GM18498 (cell line): ENCODE results near the gene GRXCR1.

ENCODE experiments used
- ATAC-seq: cut with Tn5 transposase; IDR thresholded peaks from one replicate; pipeline ENCODE4 v1.9.1; 2021; ENCODE audit warnings: mild to moderate bottlenecking, moderate library complexity; ENCODE audit not compliant: unreplicated experiment

GRXCR1 gene

GRCh38 chr4:42892413-42892812 is at the start of gene GRXCR1:
Gene GRXCR1, plus strand, starts transcription at chr4:42892713. Its CDS starts 554 bp downstream, at chr4:42893267.
- no peak for ATAC-seq

DNA sequence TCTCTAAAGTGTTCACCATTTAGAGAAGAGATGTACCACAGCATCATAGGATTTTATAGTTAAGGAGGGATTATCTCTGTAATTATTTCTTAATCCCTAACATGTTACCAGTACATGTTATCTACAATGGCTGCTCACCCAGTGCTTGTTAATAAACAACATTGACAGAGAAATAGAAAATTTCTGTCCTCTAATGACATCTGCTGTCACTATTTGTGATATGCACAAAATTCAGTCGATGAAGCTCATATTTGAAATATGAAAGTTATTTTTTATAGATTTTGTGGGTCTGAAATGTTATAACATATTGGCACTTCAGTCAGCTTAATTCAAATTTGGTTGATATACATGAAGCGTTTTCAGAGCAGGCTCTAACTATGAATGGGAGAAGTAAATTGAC is 48.8 kb upstream of the GRXCR1 start:
- no peak for ATAC-seq

GRCh38 chr4:42844422-42845070 is 48.0 kb upstream of the GRXCR1 start:
- ATAC-seq = no peak

DNA sequence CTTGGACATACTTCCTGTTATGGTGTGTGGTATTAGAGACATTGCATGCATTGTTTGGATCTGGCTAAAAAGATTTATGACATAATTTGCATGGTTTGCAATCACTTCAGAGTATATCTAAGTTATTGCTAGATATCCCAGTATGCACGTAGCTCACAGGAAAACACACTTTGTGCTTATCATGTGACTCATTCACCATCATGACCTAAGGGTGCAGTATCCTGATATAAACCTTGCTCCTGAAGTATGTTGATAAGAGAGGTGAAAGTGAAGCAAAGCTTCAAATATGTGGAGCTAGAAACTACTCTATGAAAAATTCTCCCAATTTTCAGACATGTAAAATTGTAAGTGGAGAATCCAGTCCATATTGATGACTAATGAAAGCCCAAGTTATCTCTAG is 46.9 kb upstream of the GRXCR1 start:
- ATAC-seq = no peak

DNA sequence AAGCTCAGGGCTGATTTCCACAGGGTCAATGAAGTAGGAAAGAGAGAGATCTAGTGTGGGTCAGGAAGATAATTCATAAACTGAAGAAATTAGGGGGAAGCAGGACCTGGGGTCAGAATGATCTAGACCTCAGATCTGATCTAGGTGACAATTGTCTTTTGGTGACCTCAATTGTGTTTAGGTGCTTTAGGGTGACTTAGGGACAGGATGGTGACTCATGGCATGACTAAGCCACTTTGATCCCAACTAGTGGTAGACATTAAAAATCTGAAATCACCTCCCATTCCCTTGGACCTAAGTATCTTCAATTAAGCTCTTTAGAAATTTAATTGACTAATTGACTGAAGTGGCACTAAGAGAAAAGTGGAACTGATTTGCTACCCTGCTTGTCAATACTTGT is 36.7 kb upstream of the GRXCR1 start:
- no peak for ATAC-seq

DNA sequence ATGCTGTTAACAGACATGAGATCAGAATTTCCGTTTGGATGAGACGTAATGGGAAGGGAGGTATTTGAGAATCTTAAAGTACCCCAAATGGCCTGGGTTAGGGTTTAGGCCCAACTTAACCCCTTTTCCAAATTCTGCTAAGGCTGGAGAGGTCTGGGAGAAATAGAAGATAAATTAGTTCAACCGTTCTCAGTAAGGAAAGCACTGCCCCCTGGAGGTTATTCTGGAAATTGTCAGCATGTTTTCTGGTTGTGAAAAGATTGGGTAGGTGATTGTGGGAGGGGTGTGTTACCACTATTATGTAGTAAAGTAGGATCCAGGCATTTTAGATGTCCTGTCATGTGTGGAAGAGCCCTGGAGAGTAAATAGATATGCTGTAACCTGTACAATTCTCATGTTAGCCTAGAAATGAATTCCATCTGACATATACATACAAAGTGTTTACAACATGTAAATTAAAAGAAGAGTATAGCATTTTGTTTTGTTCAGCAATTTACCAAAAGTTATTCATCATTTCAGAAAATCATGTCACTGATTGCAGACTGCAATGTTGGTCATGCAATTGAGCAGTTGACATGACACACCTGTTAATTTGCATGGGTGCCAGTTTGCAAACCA is 26.8 kb upstream of the GRXCR1 start:
- no peak for ATAC-seq

GRCh38 chr4:42871261-42871660 is 21.3 kb upstream of the GRXCR1 start:
- no peak for ATAC-seq

GRCh38 chr4:42871671-42872290 is 20.7 kb upstream of the GRXCR1 start:
- ATAC-seq = no peak

- no peak for ATAC-seq
These were observed 13.7 kb upstream of the GRXCR1 start for GRCh38 chr4:42878863-42879262.

- no peak for ATAC-seq
These were observed 11.3 kb upstream of the GRXCR1 start for GRCh38 chr4:42881253-42881652.

DNA sequence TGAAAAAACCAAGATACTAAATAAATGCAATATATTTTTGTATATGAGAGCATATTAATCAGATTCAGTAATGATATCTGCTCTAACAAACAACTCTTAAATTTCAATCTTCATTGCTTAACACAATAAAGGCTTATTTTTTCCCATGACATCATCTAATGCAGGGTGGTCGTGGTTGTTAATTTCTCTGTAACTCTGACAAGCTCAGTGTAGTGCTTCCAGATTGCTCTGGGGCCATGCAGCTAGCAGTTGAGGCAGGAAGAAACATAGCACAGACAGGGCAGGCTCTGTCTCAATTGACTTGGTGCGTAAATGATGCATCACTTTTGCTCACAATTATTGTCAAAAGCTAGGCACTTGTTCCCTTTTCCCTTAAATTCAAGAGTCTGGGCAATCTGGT is 869 bp upstream of the GRXCR1 start:
- no peak for ATAC-seq

DNA sequence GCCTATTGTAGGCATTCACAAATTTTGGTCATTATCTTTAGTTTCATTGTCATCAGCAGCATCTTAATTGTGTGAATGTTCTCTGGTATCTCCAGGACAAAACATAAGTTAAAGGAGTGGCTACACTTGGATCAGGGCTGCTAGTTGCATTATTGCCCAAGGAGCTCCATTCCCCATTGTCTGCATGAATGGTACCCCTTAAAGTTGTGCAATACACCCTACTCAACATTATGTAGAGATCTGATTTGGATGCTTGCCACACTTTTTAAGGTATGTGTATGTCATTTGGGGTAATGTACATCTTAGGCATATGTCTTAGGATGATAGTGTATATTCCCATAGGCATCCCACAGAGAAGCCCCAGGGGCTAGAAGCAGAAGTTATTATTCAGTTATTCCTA is 2.9 kb downstream of the GRXCR1 start:
- no peak for ATAC-seq

DNA sequence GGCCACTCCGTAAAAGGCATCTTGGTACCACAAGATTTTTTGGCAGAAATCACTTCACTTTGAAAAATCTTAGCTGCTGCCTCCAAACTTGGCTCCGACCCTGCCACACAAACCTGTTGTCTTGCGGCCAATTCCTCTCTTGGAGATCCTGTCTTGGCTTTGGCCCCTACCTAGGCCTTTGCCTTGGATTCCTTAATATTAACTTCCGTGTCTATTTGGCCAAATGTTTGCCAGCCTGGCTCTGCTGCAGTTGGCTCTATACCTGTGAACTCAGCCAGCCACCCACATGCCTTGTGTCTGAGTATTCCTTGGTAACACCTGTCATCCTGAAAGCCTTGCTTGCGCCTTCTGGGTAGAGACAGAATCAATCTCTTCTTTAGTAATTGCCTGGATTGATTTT is 12.5 kb downstream of the GRXCR1 start:
- no peak for ATAC-seq

GRCh38 chr4:42905591-42905990 is 13.1 kb downstream of the GRXCR1 start:
- no peak for ATAC-seq

DNA sequence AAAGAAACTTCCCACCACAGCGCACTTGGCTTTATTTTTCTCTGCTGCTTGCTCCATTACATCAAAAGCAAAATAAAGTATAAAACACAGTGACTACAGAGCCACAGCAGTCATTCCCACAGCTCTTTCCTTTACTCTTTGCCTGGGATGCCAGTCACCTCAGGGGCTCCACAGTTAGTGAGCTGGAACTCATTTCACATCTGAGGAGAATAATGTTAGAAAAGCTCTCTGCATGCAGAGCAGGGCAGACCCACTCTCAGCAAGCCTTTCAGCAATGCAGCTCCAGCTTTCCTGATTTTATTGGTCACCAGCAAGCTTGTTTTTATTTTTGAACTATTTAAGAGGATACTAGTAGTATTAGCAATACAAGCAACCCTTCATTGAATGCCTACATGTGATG is 13.8 kb downstream of the GRXCR1 start:
- ATAC-seq = no peak

DNA sequence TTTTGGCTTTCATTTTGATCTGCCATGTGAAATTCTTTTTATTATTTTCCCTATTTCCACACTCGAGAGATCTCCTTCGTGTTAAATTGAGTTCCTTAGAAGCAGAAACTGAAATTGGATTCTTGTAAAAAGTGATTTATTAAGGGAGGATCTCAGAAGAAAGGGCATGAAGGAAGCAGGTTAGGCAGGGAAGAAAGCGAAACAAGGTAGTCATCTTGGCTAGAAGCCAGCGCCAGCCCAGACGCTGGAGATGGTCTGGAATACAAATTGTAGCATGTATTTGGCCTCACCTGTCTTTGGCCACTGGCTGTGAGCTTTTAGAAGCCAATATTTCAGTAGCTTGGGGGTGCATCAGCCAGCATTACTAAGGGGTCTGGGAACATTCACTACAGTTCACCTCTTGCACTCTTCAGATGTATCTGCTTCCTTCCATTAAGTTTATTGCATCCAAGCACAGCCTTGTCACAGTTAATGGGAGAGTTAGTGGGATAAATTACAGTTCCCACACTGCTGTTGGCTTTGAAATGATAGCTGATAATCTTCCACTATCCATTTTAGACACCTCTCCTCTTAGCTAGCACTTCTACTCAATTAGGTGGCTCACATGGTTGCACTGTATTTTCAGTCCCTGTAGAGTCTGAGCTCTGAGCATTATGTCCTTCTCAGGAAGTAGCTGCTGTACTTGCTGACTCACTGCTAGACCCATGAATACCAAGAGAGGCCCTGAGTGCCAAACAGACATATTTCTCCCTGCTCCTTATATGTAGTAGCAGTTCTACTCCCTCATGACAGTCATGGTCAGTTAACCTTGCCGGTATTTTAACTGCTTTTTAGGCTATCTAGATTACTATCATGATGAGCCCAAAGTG is 14.6 kb downstream of the GRXCR1 start:
- ATAC-seq = no peak

- ATAC-seq = no peak
These were observed 17.9 kb downstream of the GRXCR1 start for GRCh38 chr4:42910459-42910858.

- no peak for ATAC-seq
These were observed 22.4 kb downstream of the GRXCR1 start for GRCh38 chr4:42914937-42915336.

DNA sequence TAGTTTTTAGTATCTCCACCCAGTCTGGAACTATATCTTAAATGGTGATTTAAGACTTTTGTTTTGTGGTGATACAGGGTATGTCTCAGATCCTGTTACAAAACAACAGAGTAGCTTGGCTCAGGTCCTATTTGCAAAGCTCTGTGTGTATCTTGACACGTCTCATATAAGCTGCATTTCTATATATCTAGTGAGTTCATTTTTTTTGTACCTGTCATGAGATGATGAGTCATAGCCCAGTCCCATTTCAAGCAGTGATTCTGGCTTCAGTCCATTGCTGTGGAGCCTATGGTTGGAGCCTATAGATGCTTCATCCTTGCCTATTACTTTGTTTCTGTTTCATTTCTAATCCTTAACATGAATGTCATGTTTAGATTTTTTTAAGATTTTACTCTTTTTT is 23.0 kb downstream of the GRXCR1 start:
- no peak for ATAC-seq

- ATAC-seq = no peak
These were observed 24.8 kb downstream of the GRXCR1 start for GRCh38 chr4:42917296-42917695.

- ATAC-seq = no peak
These were observed 30.9 kb downstream of the GRXCR1 start for GRCh38 chr4:42923431-42923830.

GRCh38 chr4:42925921-42926320 is 33.4 kb downstream of the GRXCR1 start:
- ATAC-seq = no peak
